Mononuclear cell (primary cell): ENCODE results near the gene PCDH9. TPM values are rescaled to one million over a fixed set of nuclear protein-coding genes. Genes with fewer than 3 reads are reported as not detected.

Source experiments
- H3K27me3 ChIP-seq: 2 replicates; pipeline ENCODE4 v1.6.0; 2011; ENCODE audit warnings: low read length, control low read depth; ENCODE audit not compliant: insufficient read depth
- H3K4me1 ChIP-seq: 2 replicates; pipeline ENCODE4 v1.5.1; 2011; ENCODE audit warnings: mild to moderate bottlenecking, low read length, control low read depth; ENCODE audit not compliant: insufficient read depth
- H3K4me3 ChIP-seq: 2 replicates; pipeline ENCODE4 v1.5.1; 2011; ENCODE audit warnings: mild to moderate bottlenecking, low read length, moderate library complexity
- H3K9me3 ChIP-seq: 2 replicates; pipeline ENCODE4 v1.5.1; 2011; ENCODE audit warnings: low read depth, mild to moderate bottlenecking, control low read depth, low read length
- total RNA-seq: library from RNA; depleted of rRNA; stranded (reverse); fragments of >200 nt; gene quantifications from one replicate; pipeline ENCODE4 v1.2.3, GENCODE V29; 2012

Gene PCDH9
- total RNA-seq, 1 donor: 1.5 TPM

DNA sequence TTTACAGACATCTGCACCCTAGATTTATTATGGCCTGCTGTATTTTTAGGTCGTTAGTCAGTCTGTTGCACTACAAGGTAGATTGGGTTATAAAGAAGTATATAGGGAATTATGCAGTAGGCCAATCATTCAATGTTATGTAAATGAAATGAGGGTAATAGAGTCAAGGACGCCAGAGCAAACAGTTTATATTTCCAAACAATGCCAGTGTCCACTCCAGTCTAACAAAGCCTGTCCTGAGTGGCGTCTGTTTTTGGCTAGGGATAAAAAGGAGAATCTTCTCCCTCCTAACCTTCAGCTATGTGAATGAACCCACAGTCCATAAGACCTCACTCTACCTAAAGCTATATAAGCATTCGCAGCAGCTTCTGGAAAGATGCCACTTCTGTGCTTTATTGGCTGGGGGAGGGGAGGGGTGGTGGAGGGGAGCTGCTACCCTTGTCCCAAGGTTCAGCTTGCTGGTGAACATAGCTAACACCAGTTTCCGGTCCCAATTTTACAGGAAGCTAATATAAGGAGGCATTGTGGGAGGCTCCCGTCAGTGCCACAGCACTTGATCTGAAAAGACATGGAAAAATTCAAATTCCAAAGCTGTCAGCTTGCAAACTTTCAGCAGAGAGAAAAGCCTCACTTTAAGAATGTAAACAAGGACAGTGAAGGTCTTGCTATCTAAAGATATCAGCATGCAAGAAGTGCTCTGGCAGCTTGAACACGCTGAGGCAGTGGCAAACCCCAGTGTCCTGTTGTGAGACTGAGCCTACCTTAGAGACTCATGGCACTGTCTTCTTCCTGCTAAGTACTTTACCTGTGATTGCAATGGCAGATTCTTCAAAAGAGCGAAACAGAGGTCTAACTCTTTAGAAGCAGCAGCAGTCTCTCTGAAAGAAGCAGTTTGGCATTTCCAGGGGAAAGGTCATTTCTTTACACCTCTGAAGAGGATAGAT is 369.9 kb downstream of the PCDH9 start:
- no peaks in the 10 kb centered on the region for H3K27me3 ChIP-seq
- H3K4me1 ChIP-seq: no peaks in the 10 kb centered on the region
- H3K9me3 ChIP-seq: no peaks in the 10 kb centered on the region
- H3K4me3 ChIP-seq: no peak overlapping the region

DNA sequence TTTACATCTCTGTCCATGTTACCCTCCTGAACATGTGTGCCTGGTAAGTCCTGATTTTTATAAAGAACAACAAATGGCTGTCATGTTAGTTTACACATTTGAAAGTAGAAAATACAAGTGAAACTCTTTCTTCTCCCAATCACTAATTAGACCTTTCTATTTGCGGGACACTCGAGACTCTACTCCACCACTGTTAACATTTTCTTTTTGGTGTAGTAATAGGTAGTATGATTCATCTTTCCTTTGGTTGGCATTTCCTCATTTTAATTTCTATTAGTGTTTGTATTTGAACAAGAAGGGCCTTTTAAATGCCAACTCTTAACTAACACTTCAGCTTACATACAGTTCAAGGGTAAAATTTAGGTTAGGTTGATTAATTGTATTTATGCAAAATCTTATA is 371.1 kb downstream of the PCDH9 start:
- H3K27me3 ChIP-seq: no peaks in the 10 kb centered on the region
- H3K9me3 ChIP-seq: no peaks in the 10 kb centered on the region
- H3K4me3 ChIP-seq: no peak overlapping the region
- no peaks in the 10 kb centered on the region for H3K4me1 ChIP-seq

DNA sequence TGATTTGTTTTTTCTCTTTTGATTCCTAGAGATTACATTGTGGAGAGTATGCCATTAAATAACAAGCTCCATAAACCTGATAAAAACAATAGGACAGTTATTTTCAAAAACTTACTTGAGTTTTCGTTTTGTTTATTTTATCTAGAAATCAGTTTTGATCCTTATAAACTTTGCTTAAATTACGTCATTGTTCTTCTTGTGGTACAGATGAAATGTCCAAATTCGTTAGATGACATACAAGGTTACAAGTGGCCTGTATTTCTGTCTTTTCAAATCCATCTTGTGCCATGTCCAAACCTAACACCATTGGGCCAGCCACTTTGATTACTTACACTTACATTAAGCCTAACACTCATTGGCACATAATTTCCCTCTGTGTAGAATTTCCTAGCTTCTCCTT is 372.0 kb downstream of the PCDH9 start:
- Histone ChIP-seq H3K4me1 (no peaks in the 10 kb centered on the region), H3K4me3 (no peak overlapping the region), H3K9me3 (no peaks in the 10 kb centered on the region), H3K27me3 (no peaks in the 10 kb centered on the region)

DNA sequence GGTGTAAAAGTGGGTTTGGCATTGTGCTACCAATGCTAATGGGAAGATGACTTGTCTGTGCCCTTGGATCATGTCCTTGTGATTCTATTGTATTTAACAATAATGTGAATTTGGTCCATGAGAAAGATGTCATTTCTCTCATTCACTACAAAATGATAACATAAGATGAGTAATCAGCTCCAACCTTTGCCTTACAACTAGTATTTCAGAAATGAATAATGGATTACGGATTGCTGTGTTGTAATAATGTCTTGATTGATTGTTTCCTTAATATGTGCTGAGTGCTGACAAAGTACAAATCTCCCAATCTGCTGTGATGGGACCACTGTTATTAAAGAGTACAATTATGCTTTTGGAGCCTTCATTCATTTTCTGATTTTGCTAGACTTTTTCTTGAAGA is 375.0 kb downstream of the PCDH9 start:
- no peak overlapping the region for H3K4me3 ChIP-seq
- no peaks in the 10 kb centered on the region for H3K4me1 ChIP-seq
- no peaks in the 10 kb centered on the region for H3K27me3 ChIP-seq
- H3K9me3 ChIP-seq: no peaks in the 10 kb centered on the region

DNA sequence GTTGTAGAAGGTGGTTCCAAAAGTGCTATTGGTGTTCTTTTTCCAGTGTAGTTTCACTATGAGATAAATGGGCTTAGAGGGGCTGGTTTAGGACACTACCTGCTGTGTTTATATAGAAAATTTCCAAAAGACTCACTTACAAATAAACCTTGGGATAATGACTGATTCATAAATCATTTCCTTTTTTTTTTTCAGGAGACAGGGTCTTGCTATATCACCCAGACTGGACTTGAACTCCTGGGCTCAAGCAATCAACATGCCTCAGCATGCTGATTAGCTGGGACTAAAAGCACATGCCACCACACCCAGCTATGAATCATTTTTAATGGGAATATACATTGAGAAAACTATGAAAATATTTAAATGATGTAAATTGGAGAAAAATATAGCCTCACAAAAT is 376.6 kb downstream of the PCDH9 start:
- Histone ChIP-seq H3K9me3 (no peaks in the 10 kb centered on the region), H3K4me3 (no peak overlapping the region), H3K27me3 (no peaks in the 10 kb centered on the region), H3K4me1 (no peaks in the 10 kb centered on the region)

DNA sequence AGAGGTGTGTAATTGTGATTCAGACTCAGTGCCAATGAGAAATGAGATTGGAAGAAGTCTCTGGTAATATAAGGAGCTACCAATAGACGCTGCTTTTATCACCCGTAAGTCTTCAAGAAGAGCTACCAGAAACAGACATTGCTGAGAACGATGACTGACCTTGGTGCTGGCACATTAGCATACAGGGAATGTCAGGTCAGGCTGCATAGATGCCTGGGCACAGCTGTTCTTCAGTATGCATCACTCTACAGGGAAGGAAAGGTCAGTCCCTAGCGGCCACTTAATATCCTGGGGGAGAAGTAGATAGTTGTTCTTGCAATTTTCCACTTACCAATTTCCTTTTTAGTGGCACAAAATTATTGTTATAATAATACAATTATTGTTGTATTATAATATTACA is 380.4 kb downstream of the PCDH9 start:
- Histone ChIP-seq H3K27me3 (no peaks in the 10 kb centered on the region), H3K4me3 (no peak overlapping the region), H3K9me3 (no peaks in the 10 kb centered on the region), H3K4me1 (no peaks in the 10 kb centered on the region)

DNA sequence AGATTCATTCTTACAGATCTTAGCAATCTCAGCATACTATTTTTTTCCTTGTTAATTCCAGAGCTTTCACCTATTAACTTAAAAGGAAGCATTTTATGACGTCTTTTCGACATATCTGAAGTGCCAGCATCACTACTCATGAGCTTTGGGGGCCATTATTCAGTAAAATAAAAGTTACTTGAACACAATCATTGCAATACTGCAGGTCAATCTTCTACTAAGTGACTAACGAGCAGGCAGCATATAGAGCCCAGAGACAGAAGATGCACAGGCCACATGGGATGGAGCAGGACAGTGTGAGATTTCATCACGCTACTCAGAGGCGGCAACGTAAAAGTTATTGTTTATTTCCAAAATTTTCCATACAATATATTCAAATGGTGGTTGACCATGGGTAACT is 382.6 kb downstream of the PCDH9 start:
- Histone ChIP-seq H3K9me3 (no peaks in the 10 kb centered on the region), H3K4me1 (no peaks in the 10 kb centered on the region), H3K27me3 (no peaks in the 10 kb centered on the region), H3K4me3 (no peak overlapping the region)

DNA sequence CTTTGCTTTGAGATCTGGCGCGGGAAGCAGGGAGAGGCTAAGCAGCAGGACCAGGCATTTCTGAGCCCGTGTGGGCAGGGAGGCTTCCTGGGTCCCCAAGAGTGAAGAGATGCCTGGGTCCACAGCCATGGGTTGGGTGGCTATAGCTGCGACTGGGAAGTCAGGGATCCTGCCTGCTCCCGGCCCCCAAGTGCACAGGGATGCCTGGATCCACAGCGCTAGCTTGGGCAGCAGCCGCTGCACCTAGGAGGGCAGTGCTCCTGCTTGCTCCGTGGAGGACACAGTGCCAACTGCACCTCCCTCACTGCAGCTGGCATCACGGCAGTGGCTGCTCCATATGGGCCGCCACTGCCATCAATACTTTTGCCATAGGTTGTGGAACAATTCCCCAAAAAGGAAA is 384.7 kb downstream of the PCDH9 start:
- Histone ChIP-seq H3K9me3 (no peaks in the 10 kb centered on the region), H3K27me3 (no peaks in the 10 kb centered on the region), H3K4me3 (no peak overlapping the region), H3K4me1 (no peaks in the 10 kb centered on the region)

DNA sequence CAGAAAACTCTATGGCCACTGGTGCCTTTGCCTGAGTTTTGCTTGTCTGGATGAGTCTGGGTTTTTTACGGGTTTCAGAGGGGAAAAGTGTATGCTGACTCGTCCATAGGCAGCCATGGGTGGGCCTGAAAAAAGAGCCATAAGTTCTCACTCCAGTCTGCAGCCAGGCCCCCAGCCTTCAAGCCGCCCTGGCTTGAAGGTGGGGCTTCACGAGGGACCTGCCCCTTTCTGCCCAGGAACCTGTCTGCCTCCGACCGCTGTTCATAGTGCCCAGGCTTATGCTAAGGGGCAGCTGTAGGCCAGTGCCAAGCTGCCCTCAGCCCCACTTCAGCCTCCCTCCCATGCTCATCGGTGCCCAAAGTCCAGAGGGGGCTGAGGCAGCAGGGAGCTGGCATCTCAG is 385.2 kb downstream of the PCDH9 start:
- Histone ChIP-seq H3K9me3 (no peaks in the 10 kb centered on the region), H3K4me1 (no peaks in the 10 kb centered on the region), H3K4me3 (no peak overlapping the region)

DNA sequence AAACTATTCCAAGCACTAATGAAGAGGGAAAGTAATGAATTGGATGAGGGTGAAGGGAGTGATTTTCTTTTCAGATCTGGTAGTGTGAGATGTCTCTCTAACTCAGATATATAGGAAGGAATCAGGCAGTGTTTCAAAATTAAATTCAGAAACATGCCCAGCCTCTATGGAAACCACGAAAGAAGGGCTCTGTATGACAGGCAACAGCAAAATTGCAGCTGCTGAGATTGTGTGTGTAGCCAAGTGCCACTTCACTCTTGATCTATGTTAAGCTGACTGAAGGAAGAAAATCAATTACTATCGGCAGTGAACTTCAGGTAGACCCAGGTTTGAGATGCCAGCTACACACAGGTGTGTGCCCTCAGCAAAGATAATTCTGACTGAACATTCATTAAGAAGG is 387.4 kb downstream of the PCDH9 start:
- no peaks in the 10 kb centered on the region for H3K27me3 ChIP-seq
- no peak overlapping the region for H3K4me3 ChIP-seq
- no peaks in the 10 kb centered on the region for H3K9me3 ChIP-seq
- no peaks in the 10 kb centered on the region for H3K4me1 ChIP-seq

More for the DNA sequence above, 385.2 kb downstream of the PCDH9 start:
- no peaks in the 10 kb centered on the region for H3K27me3 ChIP-seq

DNA sequence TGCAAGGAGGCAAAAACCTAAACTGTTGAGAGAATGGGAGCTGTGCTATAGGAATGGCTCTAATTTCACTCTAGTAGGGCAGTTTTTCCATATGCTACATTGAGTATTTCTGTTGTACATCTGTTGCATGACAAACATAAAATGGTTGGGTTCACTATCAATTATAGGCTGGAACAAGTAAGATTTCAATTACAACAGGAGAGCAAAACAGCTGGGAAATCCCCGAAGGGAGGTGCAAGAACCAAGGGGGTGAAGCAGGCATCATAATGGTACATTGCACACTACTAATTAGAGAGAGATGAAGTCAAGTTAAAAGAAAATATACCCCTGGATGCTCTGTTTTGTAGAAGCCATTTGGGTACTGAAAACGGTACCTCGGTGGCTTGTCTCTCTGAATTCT is 389.5 kb downstream of the PCDH9 start:
- H3K27me3 ChIP-seq: no peaks in the 10 kb centered on the region
- no peak overlapping the region for H3K4me3 ChIP-seq
- H3K4me1 ChIP-seq: no peaks in the 10 kb centered on the region
- no peaks in the 10 kb centered on the region for H3K9me3 ChIP-seq

DNA sequence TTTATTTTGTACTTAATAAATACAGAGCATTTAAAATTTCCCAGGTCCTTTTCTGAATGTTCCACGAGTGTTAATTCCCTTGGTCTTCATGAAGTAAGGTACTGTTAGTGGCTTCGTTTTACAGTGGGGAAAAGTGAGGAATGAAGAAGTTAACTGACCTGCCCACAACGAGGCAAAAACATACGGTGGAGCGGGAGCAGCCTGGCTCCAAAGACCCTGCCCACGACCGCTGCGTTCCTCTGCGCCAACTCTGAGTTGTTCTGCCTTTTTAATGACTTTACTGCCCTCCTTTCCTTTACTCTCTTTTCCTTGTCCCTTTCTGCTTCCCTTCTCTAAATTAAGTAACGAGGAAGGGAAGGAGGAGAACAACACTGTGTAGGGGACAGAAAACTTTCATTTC is 392.9 kb downstream of the PCDH9 start:
- Histone ChIP-seq H3K27me3 (no peaks in the 10 kb centered on the region), H3K4me1 (no peaks in the 10 kb centered on the region), H3K4me3 (no peak overlapping the region), H3K9me3 (no peaks in the 10 kb centered on the region)

DNA sequence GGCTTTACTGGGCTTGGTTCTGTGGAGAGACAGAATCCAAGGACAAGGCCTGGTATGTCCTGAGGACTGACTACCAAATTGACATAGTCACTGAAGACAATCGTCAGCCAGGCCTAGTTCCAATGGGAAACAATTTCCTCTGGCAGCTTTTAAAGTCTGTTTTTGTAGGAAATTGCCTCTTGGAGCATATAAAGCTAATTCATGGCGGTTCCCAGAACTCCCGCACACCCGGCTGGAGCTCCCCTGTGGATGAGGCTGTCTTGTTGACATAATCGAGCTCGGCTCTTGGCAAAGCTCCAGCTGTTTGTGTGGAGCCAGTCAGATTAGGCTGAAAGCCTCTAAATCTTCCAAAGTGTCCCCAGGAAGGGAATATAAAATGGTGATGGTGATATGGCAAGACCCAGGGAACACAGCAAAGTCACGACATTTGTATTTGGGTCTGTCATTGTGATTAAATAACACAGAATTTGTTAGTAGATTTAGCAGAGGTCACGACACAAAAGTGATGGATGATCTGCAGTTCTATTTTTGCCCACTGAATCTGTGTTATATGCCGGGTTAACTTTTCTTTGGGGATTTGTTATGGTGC is 395.0 kb downstream of the PCDH9 start:
- Histone ChIP-seq H3K27me3 (no peaks in the 10 kb centered on the region), H3K4me1 (no peaks in the 10 kb centered on the region), H3K9me3 (no peaks in the 10 kb centered on the region), H3K4me3 (no peak overlapping the region)

DNA sequence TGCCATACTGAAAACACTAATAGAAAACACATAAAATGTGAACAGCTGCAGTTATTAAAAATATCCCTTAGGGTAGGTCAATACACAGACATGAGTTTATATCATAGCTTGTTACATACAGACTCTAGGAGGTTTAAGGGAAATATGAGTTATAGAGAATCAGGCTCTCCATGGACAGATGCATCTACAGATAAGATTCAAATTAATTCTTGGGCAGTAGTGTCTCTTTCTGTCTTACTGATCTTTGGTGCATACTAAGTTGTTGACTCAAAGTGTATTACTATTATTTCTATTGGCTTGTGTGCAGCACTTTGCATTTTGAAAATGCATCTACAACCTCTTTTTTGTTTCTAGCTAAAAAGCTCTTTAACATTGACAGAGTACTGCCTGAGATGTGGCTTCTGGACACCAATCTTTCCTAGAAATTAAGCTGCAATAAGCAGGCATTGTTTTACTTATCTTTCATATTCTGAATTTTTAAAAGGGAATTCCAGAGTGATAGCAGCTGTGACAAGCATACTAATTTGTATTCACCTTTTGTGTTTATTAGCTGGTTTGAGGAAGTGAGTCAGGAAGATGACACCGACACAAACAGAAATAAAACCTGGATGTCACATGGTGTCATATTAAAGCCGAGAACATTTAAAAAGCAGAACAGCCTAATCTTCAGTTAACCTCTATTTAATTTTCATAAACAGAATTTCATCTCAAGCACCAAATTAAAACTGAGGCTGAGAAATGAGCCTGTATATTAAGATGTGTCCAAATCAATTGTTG is 399.0 kb downstream of the PCDH9 start:
- H3K27me3 ChIP-seq: no peaks in the 10 kb centered on the region
- no peaks in the 10 kb centered on the region for H3K4me1 ChIP-seq
- no peak overlapping the region for H3K4me3 ChIP-seq
- H3K9me3 ChIP-seq: no peaks in the 10 kb centered on the region

DNA sequence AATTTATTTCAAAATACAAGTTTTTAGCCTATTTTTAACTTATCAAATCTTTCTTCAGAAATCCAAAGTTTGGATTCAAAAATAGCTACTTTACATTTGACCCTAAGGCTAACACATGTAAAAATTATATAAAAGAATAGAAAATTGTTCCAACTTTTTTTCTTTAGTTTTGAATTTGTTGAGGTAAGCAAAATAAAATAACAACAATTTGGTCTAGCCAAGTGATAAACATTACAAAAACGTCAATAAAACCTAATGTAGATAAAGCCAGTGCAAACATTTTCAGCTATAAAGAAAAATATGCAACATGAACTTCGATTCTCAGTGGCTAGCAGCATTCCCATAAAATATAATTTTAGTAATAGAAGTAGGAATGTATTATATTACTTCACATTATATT is 400.3 kb downstream of the PCDH9 start:
- no peaks in the 10 kb centered on the region for H3K4me1 ChIP-seq
- no peak overlapping the region for H3K4me3 ChIP-seq
- H3K27me3 ChIP-seq: no peaks in the 10 kb centered on the region
- no peaks in the 10 kb centered on the region for H3K9me3 ChIP-seq
